Measurements from ENCODE around the gene WDR72. TPM values are rescaled to one million over a fixed set of nuclear protein-coding genes. Genes with fewer than 3 reads are reported as not detected.
A peak's percentile ranks its signal among the peaks of the same experiment; 100 is the strongest.
"Not testable (repeated sequence)": the region's sequence is repeated elsewhere in the genome, so short reads cannot be mapped to it uniquely, and the experiment has no call there.

WDR72 gene
- total and polyA plus RNA-seq, 5 donors from 2014 or later, result not detected

DNA sequence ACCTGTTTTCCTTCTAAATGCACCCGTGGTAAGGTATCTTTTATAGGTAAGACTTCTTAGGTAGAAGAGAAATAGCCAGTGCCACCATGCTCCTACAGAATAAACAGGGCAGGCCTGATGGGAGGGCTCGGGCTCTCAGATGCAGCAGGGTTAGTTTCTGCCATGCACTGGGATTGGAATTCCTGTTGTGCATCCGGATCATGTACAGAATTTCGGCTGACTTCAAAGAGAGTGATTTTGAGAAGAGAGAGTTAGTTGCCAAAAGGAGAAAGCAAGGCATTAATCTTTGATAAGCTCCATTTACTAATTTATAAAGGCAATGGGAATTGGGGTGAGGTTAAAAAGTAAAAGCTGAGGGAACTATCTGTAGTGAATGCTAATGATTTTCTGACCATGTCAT is 211.2 kb downstream of the WDR72 start:
- DNase-seq (no peak), ATAC-seq (ENCODE audit: low read depth in 2 of 2) (no peak)
- Mint-ChIP-seq H3K4me1 (no peaks in the 10 kb centered on the region), H3K27ac (no peak overlapping the region), H3K9me3 (peaks cover 0 to 4% (median 1%) of the 10 kb centered on the region in 7 donors), H3K36me3 (no peaks in the 10 kb centered on the region), H3K27me3 (no peaks in the 10 kb centered on the region), H3K4me3 (no peak overlapping the region)
- no peaks in the 10 kb centered on the region for H3K27me3 ChIP-seq (ENCODE audit: control insufficient read depth, insufficient read depth, low read length)
- no peak overlapping the region for H3K4me3 ChIP-seq (ENCODE audit: low read depth, low read length)
- no peaks in the 10 kb centered on the region for H3K9me3 ChIP-seq (ENCODE audit: control insufficient read depth in 2 of 2, low read length in 2 of 2)
- H3K36me3 ChIP-seq (ENCODE audit: control insufficient read depth, insufficient read depth, low read length), result no peaks in the 10 kb centered on the region
- no peak overlapping the region for H3K27ac ChIP-seq (ENCODE audit: insufficient read depth, low read length, poor library complexity, severe bottlenecking)
- no peaks in the 10 kb centered on the region for H3K4me1 ChIP-seq (ENCODE audit: control insufficient read depth, insufficient read depth, low read length, poor library complexity, severe bottlenecking)

DNA sequence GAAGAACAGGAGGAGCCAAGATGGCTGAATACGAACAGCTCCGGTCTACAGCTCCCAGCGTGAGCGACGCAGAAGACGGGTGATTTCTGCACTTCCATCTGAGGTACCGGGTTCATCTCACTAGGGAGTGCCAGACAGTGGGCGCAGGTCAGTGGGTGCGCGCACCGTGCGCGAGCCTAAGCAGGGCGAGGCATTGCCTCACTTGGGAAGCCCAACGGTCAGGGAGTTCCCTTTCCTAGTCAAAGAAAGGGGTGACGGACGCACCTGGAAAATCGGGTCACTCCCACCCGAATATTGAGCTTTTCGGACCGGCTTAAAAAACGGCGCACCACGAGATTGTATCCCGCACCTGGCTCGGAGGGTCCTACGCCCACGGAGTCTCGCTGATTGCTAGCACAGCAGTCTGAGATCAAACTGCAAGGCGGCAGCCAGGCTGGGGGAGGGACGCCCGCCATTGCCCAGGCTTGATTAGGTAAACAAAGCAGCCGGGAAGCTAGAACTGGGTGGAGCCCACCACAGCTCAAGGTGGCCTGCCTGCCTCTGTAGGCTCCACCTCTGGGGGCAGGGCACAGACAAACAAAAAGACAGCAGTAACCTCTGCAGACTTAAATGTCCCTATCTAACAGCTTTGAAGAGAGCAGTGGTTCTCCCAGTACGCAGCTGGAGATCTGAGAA is 218.7 kb downstream of the WDR72 start:
- H3K27me3 ChIP-seq (ENCODE audit: control insufficient read depth, insufficient read depth, low read length); H3K9me3 Mint-ChIP-seq; H3K4me1 Mint-ChIP-seq; H3K36me3 Mint-ChIP-seq; H3K4me3 Mint-ChIP-seq; ATAC-seq (ENCODE audit: low read depth in 2 of 2); H3K4me3 ChIP-seq (ENCODE audit: low read depth, low read length); H3K27ac ChIP-seq (ENCODE audit: insufficient read depth, low read length, poor library complexity, severe bottlenecking); H3K36me3 ChIP-seq (ENCODE audit: control insufficient read depth, insufficient read depth, low read length); H3K9me3 ChIP-seq (ENCODE audit: control insufficient read depth in 2 of 2, low read length in 2 of 2); H3K4me1 ChIP-seq (ENCODE audit: control insufficient read depth, insufficient read depth, low read length, poor library complexity, severe bottlenecking); H3K27me3 Mint-ChIP-seq; DNase-seq; H3K27ac Mint-ChIP-seq: not testable (repeated sequence)

DNA sequence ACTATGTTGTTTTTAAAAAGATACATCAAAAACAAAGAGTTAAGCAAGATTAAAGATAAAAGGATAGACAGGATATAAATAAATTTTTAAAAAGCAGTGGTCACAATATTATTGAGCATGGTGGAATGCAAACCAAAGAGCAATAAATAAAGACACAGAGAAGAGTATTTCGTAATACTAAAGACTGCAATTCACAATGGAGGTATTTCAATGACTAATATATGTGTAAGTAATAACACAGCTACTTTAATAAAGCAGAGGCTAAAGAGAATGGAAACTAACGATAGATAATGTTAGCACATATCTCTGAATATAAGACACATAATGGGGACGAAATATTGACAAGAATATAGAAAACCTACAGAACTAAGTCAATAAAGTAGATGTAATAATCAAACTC is 219.6 kb downstream of the WDR72 start:
- H3K9me3 ChIP-seq (ENCODE audit: control insufficient read depth in 2 of 2, low read length in 2 of 2), result no peaks in the 10 kb centered on the region
- H3K27me3 ChIP-seq (ENCODE audit: control insufficient read depth, insufficient read depth, low read length), result no peaks in the 10 kb centered on the region
- no peak overlapping the region for H3K27ac Mint-ChIP-seq
- H3K4me1 Mint-ChIP-seq, result no peaks in the 10 kb centered on the region
- DNase-seq, result no peak
- no peaks in the 10 kb centered on the region for H3K36me3 Mint-ChIP-seq
- no peaks in the 10 kb centered on the region for H3K4me1 ChIP-seq (ENCODE audit: control insufficient read depth, insufficient read depth, low read length, poor library complexity, severe bottlenecking)
- H3K4me3 Mint-ChIP-seq, result no peak overlapping the region
- H3K9me3 Mint-ChIP-seq, result peaks cover 0 to 9% (median 4%) of the 10 kb centered on the region in 7 donors
- H3K27me3 Mint-ChIP-seq, result no peaks in the 10 kb centered on the region
- no peak overlapping the region for H3K27ac ChIP-seq (ENCODE audit: insufficient read depth, low read length, poor library complexity, severe bottlenecking)
- ATAC-seq (ENCODE audit: low read depth in 2 of 2), result no peak
- no peak overlapping the region for H3K4me3 ChIP-seq (ENCODE audit: low read depth, low read length)
- no peaks in the 10 kb centered on the region for H3K36me3 ChIP-seq (ENCODE audit: control insufficient read depth, insufficient read depth, low read length)

DNA sequence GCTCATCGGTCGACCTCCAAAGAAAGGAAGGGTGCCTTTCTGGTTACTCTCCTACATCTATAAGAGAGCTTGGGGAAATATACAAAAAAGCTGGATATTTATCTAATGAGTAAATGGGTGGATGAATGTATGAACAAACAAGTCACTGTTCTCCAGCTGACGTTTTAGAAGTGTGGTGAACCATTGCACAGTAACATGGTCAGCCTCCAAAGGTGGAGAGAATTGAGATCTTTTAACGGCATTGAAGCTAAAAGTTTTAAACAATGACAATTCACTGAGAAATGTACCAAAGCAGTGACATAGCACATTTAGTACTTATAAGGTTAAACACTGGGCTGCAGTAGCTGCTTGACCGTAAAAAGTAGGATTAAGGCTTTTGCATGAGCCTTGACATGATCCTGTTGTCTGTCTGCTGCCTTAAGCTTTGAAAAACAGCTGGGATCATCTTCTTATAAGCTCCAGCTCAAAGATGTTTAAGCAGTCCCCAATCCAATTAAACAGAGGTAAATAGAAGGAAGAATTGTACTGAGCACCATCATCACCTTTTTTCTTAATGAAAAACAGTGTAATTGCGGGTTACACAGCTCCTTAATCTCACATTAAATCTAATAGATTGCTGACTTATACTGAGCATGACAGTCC is 222.9 kb downstream of the WDR72 start:
- H3K27me3 Mint-ChIP-seq, result no peaks in the 10 kb centered on the region
- H3K4me3 ChIP-seq (ENCODE audit: low read depth, low read length), result no peak overlapping the region
- H3K27me3 ChIP-seq (ENCODE audit: control insufficient read depth, insufficient read depth, low read length), result no peaks in the 10 kb centered on the region
- no peaks in the 10 kb centered on the region for H3K9me3 ChIP-seq (ENCODE audit: control insufficient read depth in 2 of 2, low read length in 2 of 2)
- H3K9me3 Mint-ChIP-seq, result peaks cover 0 to 13% (median 4%) of the 10 kb centered on the region in 7 donors
- H3K4me3 Mint-ChIP-seq, result no peak overlapping the region
- no peak for DNase-seq
- H3K27ac ChIP-seq (ENCODE audit: insufficient read depth, low read length, poor library complexity, severe bottlenecking), result no peak overlapping the region
- no peaks in the 10 kb centered on the region for H3K36me3 ChIP-seq (ENCODE audit: control insufficient read depth, insufficient read depth, low read length)
- no peaks in the 10 kb centered on the region for H3K4me1 ChIP-seq (ENCODE audit: control insufficient read depth, insufficient read depth, low read length, poor library complexity, severe bottlenecking)
- no peaks in the 10 kb centered on the region for H3K4me1 Mint-ChIP-seq
- no peak overlapping the region for H3K27ac Mint-ChIP-seq
- H3K36me3 Mint-ChIP-seq, result no peaks in the 10 kb centered on the region
- ATAC-seq (ENCODE audit: low read depth in 2 of 2), result no peak

DNA sequence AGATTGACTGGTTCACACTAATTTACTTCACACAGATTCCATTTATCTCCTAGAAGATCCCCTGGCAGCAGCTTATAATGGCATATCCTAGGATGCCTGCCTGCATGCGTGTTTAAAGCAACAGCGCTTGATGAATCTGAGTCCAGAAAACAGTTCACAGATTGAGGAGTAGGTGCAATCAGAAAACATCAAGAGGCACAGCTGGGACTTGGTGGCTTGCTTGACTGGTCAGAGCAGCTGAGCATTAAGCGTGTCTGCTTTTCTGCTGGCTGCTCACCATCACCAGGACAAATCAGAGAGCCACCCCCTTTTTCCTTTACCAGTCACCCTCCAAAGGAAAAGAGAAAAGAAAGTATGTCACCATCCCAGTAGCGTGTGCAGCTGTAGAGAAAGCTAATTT is 223.6 kb downstream of the WDR72 start:
- no peaks in the 10 kb centered on the region for H3K4me1 Mint-ChIP-seq
- H3K36me3 Mint-ChIP-seq, result no peaks in the 10 kb centered on the region
- Histone ChIP-seq H3K9me3 (ENCODE audit: control insufficient read depth in 2 of 2, low read length in 2 of 2) (no peaks in the 10 kb centered on the region), H3K4me3 (ENCODE audit: low read depth, low read length) (no peak overlapping the region), H3K27me3 (ENCODE audit: control insufficient read depth, insufficient read depth, low read length) (no peaks in the 10 kb centered on the region), H3K36me3 (ENCODE audit: control insufficient read depth, insufficient read depth, low read length) (no peaks in the 10 kb centered on the region), H3K4me1 (ENCODE audit: control insufficient read depth, insufficient read depth, low read length, poor library complexity, severe bottlenecking) (no peaks in the 10 kb centered on the region), H3K27ac (ENCODE audit: insufficient read depth, low read length, poor library complexity, severe bottlenecking) (no peak overlapping the region)
- H3K9me3 Mint-ChIP-seq, result peaks cover 0 to 13% (median 4%) of the 10 kb centered on the region in 7 donors
- DNase-seq, result no peak
- H3K27me3 Mint-ChIP-seq, result no peaks in the 10 kb centered on the region
- ATAC-seq (ENCODE audit: low read depth in 2 of 2), result no peak
- no peak overlapping the region for H3K27ac Mint-ChIP-seq
- H3K4me3 Mint-ChIP-seq, result no peak overlapping the region

DNA sequence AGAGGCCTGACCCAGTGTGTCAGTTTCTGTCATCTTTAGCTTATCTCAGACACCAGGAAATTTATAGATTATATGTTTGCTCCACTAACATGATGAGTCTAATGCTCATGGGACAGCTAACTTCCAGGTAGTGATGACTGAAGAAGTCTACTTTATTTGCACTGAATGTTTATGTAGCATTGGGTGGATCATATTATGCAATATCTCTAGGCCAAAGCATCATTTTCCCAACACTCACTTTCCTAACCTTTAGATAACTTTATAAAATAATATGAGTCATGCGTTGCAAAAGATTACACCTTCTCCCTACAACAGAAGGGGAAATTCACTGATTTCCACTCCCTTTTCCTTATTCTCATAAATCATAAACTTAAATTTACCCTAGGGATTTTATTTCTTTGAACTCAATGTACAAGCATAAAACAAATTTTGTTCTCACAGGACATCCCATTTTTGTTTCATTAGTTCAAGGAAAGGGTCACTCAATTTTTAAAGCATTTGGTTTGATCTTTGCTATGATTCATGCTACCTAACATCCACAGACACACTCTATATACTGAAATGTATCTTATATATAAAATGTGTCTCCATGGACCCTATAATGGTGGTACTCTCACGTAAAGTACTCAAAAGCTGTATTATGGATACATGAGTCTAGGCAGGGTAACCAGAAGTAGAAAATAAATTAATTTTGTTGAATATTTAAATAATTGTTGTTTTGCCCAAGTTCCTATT is 225.2 kb downstream of the WDR72 start:
- Histone ChIP-seq H3K36me3 (ENCODE audit: control insufficient read depth, insufficient read depth, low read length) (no peaks in the 10 kb centered on the region), H3K4me1 (ENCODE audit: control insufficient read depth, insufficient read depth, low read length, poor library complexity, severe bottlenecking) (no peaks in the 10 kb centered on the region), H3K9me3 (ENCODE audit: control insufficient read depth in 2 of 2, low read length in 2 of 2) (no peaks in the 10 kb centered on the region), H3K4me3 (ENCODE audit: low read depth, low read length) (no peak overlapping the region), H3K27ac (ENCODE audit: insufficient read depth, low read length, poor library complexity, severe bottlenecking) (no peak overlapping the region), H3K27me3 (ENCODE audit: control insufficient read depth, insufficient read depth, low read length) (no peaks in the 10 kb centered on the region)
- DNase-seq (no peak), ATAC-seq (ENCODE audit: low read depth in 2 of 2) (no peak)
- no peaks in the 10 kb centered on the region for H3K27me3 Mint-ChIP-seq
- no peaks in the 10 kb centered on the region for H3K4me1 Mint-ChIP-seq
- no peak overlapping the region for H3K27ac Mint-ChIP-seq
- no peaks in the 10 kb centered on the region for H3K36me3 Mint-ChIP-seq
- H3K4me3 Mint-ChIP-seq, result peak overlapping the region in 1 of 4 donors; percentile 35
- H3K9me3 Mint-ChIP-seq, result peaks cover 0 to 10% (median 2%) of the 10 kb centered on the region in 7 donors

DNA sequence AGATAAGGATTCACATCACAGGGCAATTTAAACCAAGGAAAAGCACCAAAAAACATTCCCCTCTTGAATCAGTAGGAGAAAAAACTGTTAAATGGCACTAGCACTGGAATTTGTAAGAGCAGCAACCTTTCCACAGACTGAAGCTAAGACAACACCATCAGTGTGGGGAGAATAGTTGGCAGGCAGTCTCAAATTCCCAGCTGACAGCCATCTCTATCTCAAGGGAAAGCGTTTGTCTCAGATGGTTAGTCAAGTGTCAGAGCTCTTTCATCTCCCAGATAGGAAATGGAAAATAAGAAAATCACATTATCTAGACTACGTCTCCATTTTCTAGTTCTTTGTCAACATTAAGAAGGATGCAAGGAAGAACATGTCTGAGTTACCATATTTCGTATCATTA is 228.7 kb downstream of the WDR72 start:
- ATAC-seq (ENCODE audit: low read depth in 2 of 2) (no peak), DNase-seq (no peak)
- Mint-ChIP-seq H3K4me3 (no peak overlapping the region), H3K27me3 (no peaks in the 10 kb centered on the region), H3K4me1 (no peaks in the 10 kb centered on the region), H3K9me3 (peaks cover 0 to 8% (median 1%) of the 10 kb centered on the region in 7 donors), H3K36me3 (no peaks in the 10 kb centered on the region), H3K27ac (no peak overlapping the region)
- Histone ChIP-seq H3K36me3 (ENCODE audit: control insufficient read depth, insufficient read depth, low read length) (no peaks in the 10 kb centered on the region), H3K9me3 (ENCODE audit: control insufficient read depth in 2 of 2, low read length in 2 of 2) (no peaks in the 10 kb centered on the region), H3K4me1 (ENCODE audit: control insufficient read depth, insufficient read depth, low read length, poor library complexity, severe bottlenecking) (no peaks in the 10 kb centered on the region), H3K27me3 (ENCODE audit: control insufficient read depth, insufficient read depth, low read length) (no peaks in the 10 kb centered on the region), H3K27ac (ENCODE audit: insufficient read depth, low read length, poor library complexity, severe bottlenecking) (no peak overlapping the region), H3K4me3 (ENCODE audit: low read depth, low read length) (no peak overlapping the region)

All from CD4-positive, CD25-positive, alpha-beta regulatory T cell (primary cell).